ENCODE measurements around the gene CKMT2.
A peak's percentile ranks its signal among the peaks of the same experiment; 100 is the strongest.

- TF ChIP-seq POLR2AphosphoS5 (IDR thresholded peaks at IDR 0.05; ENCODE audit: low read depth, low read length) (no peak), BRCA1 (IDR thresholded peaks at IDR 0.05; ENCODE audit: low read depth, low read length) (no peak), SIX5 (IDR thresholded peaks at IDR 0.05; ENCODE audit: low read depth, low read length) (no peak), HDAC2 (IDR thresholded peaks at IDR 0.05; ENCODE audit: borderline replicate concordance in 1 of 2, low read depth in 2 of 2, low read length in 2 of 2) (no peak)
- TF ChIP-seq, protein P1, sequence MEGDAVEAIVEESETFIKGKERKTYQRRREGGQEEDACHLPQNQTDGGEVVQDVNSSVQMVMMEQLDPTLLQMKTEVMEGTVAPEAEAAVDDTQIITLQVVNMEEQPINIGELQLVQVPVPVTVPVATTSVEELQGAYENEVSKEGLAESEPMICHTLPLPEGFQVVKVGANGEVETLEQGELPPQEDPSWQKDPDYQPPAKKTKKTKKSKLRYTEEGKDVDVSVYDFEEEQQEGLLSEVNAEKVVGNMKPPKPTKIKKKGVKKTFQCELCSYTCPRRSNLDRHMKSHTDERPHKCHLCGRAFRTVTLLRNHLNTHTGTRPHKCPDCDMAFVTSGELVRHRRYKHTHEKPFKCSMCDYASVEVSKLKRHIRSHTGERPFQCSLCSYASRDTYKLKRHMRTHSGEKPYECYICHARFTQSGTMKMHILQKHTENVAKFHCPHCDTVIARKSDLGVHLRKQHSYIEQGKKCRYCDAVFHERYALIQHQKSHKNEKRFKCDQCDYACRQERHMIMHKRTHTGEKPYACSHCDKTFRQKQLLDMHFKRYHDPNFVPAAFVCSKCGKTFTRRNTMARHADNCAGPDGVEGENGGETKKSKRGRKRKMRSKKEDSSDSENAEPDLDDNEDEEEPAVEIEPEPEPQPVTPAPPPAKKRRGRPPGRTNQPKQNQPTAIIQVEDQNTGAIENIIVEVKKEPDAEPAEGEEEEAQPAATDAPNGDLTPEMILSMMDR (IDR thresholded peaks at IDR 0.05; ENCODE audit: control extremely low read depth in 1 of 3, insufficient read depth in 1 of 3, low read depth in 1 of 3, low read length in 3 of 3), result peak; percentile 46 to 71 (median 66)
Observed at GRCh38 chr5:81207009-81207408, 26.1 kb upstream of the CKMT2 start.

Data from H1 (cell line).